GM04504 (cell line): ENCODE measurements around the gene CASP2.
"Not testable (repeated sequence)": the region's sequence is repeated elsewhere in the genome, so short reads cannot be mapped to it uniquely, and the experiment has no call there.

Experiments
- DNase-seq: peaks from one replicate; pipeline ENCODE4 v3.0.0-alpha.2; 2012; ENCODE audit warnings: low read depth

Gene CASP2

DNA sequence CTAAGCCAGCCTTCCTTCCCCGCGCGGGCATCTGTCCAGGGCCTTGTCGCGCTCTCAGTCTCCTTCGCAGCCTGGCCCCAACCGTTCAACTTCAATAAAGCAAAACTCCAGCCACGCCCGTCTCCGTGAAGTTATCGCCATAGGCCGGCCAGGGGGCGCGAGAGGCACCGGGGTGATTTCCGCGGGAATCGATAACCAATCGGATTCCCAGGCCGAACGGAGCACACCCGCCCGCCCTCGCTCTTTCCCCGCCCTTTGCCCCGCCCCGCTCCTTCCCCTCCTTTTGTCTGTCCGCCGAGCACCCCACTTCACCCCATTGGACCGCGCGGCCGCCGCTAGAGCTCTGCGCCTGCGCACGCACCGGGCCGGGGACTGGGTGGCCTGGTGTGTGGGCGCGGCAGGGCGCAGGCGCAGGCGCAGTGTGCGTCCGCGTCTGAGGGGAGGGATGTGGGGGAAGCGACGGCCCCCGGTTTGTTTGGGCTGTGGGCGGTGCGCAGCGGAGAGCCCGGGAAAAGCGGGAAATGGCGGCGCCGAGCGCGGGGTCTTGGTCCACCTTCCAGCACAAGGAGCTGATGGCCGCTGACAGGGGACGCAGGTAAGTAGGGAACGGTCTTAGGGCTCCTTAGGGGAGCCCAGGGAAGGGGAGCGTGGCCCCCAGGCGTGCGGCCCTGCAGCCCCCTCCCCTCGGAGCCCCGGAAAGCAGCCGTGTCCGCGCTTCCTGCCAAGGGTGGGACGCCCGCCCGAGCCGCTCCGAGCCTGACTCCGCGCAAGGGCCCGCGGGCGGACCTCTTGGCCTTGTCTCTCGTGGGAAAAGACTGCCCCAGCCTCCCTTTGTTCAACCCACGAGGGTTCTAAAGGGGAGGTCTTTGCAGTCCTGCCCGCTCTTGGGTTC is at the start of gene CASP2:
TSS of gene CASP2 (plus strand) at position 417 of the 892 bp plus-strand sequence. CDS start at position 522, 105 bp downstream.
- DNase-seq, result peak; percentile 94

DNA sequence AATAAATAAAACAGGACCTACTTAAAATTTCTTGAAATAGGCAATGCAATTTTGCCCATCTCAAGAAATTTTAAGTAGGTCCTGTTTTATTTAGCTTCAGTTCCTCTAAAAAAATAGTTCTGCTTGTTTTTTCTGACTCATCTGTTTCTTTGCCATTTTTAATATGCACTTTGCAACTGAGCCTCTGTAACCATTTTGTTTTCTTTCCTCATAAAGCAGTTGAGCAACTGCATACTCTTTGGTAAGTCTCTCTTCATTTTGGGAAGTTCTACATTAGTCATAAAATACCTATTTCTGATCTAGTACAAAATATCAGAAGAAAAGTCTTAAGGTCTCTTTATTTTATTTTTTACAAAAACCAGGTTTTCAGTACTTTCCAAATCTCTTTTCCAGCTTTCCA is 48.3 kb upstream of the CASP2 start:
- no peak for DNase-seq

DNA sequence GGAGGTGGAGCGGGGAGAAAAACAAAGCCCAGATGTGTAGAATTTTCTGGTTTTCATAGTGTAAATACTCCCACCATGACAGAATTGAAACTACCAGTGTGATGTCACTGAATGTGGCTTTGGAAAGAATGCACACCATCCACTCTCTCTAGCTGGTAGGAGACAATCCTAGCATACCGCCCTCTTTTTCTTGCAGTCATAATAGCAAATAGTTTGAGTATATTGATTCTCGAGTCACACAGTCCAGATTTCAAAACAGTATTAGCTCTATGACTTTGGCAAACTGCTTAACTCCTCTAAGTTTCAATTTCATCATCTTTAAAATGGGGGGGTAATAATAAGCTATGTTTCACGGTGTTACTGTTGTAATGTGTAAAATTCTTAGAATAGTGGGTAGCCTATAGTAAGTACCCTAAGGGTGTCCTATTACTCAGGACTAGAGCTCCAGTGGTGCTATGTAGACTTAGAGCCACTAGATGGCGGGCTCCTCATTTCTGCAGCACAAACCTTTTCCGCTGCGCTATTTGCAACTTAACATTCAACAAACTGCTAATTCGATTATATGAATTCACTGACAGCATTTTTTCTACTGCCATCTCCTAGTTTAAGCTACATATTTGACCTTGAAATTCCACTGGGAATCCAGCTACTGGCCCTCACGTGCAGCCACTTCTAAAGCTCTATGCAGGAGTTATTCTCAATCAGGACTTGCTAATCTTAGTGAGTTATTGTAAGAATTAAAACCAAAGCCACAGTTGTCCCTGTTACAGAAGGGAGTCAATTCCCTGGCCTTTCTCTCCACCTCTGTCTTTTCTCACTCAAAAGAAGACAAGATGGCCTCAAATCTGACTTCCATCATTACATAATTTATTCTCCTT is 47.6 kb upstream of the CASP2 start:
- DNase-seq, result peak; percentile 51

DNA sequence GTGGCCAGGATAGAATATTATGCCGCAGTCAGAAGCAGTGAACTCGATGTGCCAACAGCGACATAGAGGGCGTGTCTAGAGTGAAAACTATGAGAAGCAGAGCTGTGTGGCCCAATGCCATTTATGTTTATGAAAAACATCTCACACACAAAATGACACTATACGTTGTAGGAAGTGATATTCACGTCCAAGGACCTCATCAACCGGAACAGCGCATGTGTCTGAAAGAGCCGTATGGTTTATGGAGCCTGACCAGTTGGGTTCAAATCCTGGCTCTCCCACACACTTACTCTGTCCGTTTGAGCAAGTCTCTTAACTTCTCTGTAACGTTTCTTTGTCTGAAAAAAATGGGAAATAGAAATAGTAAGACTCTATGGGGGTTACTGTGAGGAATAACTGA is 45.8 kb upstream of the CASP2 start:
- no peak for DNase-seq

DNA sequence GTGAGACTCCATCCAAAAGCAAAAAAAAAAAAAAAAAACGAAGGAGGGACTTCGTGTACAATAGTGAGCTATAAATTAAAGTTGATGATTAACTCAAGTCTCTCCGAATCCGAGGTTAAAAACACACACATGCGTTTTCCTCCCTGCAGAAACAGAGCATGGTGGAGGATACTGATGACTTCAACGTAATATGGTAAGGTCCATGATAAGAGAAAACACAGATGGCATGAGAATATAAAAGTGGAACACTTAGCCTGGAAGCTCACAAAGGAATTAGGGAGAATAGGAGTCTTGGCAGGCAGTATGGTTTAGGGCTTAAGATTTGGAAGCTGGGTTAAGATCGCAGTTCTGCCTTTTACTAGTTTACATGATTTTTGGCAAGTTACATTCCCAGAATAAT is 45.0 kb upstream of the CASP2 start:
- no peak for DNase-seq

DNA sequence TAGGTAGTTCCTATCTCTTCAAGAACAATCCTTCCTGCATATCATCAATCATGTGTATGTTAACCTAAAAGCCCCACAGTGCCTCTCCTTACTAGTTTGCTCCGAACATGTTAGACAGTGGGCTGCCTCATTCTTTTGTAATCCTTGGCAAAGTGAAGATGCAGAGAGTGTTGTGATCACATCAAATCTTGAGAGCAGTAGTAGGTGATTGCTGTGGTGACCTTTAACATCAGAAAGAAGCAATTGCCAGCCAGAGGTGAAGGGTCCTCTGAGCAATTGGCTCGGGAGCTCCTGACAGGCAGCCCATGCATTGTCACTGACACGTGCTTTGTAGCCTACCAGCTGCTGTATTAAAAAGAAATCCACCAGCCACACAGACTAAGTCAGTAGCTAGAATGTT is 44.5 kb upstream of the CASP2 start:
- no peak for DNase-seq

DNA sequence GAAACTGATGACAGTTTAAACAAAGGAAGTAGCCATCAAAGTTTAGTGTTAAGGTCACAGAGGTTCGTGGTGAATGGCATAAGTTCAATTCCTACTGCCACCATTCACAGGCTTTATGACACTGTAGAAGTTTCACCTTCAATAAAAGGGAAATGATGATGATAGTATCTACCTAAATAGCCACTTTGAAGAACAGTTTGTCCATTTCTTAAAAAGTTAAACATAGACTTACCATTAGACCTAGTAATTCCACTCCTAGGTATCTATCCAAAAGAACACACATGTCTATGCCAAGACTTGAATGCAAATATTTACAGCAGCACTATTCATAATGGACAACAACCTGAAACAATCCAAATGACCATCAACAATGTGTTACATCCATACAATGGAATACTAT is 43.8 kb upstream of the CASP2 start:
- DNase-seq, result no peak

DNA sequence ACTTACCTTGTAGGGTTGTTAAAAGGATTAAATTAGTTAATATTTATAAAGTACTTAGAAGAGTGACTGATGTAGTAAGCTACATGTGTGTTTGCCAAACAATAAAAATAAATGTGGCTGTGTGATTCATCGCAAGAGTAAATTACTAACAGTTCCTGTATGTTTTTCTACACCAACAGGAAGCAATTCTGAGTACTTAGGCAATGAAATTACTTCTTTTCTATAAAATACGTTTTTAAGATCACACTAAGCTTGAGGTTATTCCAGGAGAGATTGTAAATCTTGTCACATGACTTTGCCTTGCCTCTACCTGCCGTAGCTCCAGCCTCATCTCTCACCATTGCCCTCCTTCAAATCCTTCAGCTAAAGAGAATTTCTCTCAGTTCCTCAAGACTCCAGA is 43.0 kb upstream of the CASP2 start:
- DNase-seq, result no peak

DNA sequence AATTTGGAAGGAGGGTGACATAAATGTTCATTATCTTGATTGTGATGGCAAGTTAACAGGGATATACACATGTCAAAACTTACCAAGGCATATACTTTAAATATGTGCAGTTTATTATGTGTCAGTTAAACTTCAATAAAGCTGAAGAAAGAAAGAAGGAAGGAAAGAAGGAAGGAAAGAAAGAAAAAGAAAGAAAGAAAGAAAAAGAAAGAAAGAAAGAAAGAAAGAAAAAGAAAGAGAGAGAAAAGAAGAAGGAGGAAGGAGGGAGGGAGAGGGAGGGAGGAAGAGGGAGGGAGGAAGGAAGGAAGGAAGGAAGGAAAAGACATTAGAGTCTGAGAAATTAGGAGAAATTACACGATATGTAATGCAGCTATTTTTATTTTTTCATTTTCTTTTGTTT is 40.8 kb upstream of the CASP2 start:
- no peak for DNase-seq

DNA sequence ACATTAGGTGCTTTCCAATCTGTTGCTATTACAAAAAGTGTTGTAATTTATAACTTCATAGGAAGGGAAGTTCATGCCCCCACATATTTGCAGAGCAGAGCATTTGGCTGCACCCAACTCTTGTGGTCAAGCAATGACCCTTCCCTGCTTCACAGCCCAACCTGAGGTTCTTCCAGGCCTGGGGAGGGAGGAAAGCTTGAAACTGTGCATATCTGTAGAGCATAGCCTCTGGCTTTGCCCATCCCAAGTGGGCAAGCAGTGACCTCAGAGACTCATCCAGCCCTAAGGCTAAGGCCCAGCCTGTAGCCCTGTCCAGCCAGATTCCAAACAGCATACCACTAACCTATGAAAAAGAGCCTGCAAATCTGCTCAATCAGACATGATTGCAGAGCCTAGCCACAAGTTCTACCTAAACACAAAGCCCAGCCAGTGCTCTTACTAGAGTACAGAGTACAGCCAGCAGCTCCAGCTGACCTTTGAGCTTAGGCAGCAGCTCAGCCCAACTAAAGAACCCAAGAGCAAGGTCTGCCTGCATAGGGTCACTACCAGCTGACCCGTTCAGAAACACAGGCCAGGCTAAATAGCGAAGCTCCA is 39.3 kb upstream of the CASP2 start:
- no peak for DNase-seq

DNA sequence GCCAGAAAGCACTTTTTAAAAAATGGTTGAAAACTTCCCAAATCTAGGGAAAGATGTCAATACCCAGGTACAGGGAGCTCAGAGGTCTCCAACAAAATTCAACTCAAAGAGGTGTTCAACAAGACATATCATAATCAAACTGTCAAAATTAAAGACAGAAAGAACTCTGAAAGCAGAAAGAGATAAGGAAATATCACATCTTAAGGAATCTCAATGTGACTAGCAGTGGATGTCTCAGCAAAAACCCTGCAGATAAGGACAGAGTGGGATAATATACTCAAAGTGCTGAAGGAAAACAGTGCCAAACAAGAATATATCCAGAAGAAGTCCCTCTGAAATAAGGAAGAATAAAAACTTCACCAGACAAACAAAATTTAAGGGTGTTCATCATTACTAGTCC is 38.0 kb upstream of the CASP2 start:
- DNase-seq, result no peak

DNA sequence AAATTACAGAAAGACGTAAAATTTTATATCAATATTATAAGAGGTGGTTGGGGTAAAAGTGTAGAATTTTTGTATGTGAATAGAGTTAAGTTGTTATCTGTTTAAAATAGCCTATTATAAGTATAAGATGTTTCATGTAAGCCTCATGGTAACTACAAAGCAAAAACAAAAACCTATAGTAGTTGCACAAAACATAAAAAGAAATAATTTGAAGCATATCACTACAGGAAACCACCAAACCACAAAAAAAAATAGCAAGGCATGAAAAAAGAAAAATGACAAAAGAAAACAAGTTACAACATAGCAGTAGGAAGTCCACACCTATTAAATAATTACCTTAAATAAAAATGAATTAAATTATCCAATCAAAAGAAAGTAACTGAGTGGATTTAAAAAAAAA is 37.3 kb upstream of the CASP2 start:
- no peak for DNase-seq

DNA sequence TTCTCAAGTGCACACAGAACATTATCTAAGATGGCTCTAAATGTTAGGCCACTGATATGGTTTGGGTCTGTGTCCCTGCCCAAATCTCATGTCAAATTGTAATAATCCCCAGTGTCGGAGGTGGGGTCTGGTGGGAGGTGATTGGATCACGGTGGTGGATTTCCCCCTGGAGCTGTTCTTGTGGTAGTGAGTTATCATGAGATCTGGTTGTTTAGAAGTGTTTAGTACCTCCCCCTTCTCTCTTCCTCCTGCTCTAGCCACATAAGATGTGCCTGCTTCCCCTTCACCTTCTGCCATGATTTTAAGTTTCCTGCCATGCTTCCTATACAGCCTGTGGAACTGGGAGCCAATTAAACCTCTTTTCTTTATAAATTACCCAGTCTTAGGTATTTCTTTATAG is 36.1 kb upstream of the CASP2 start:
- no peak for DNase-seq

DNA sequence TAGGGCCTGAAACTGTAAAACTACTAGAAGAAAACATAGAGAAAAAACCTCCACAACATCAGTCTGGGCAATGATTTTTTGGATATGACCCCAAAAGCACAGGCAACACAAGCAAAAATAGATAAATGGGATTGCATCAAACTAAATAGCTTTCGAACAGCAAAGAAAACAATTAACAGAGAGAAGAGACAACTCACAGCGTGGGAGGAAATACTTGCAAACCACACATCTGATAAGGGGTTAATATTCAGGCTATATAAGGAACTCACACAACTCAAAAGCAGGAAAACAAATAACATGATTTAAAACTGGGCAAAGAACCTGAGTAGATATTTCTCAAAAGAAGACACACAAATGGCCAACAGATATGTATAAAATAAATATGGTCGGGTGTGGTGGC is 32.6 kb upstream of the CASP2 start:
- DNase-seq, result no peak

DNA sequence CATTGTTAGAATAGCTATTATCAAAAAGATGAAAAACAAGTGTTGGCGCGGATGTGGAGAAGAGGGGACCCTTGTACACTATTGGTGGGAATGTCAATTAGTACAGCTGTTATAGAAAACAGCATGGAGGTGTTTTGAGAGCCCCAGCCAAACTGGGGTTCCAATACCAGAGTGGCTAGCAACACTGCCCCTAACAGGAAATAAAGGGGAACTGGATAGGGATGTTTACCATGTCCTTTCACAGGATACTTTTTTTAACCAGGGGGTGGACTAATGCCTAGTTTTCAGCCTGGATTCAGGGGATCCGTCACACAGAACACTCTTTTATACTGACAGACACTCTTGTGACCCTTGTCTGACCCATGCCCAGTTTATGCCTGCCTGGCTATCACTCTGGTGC is 31.8 kb upstream of the CASP2 start:
- DNase-seq, result no peak

DNA sequence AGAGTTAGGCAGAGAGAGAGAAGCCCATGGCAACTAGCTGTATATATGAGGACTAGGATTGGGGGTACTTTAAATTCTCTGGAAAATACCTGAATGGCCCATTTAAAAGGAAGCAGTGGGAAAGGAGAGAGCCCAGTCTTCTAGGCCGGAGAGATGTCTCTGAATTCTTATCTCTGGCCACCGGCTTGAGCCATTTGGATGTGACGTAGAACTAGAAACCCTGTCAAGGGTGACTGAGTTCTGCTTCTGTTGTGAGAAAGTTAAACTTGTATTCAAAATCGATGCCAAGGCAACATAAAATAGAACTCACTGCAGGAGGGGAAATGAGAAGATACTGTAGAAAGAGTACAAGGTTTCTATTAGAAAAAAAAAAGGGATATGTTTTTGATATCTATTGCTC is 31.2 kb upstream of the CASP2 start:
- DNase-seq, result no peak

DNA sequence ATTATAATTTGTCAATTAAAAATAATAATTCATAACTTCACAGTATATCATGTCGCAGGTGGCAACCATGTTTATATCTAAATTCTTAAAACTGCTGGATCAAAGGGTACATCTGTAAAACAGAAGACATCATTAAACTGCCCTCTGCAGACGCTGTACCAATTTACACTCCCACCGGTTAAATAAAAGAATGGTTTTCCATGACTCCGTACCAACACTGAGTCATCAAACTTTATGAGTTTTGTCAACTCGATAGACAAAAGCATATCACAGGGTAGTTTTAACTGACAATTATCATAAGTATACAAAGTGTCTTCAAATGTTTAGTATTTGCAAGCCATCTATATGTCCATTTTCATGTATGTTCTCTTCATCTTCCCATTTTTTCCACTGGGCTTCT is 30.6 kb upstream of the CASP2 start:
- no peak for DNase-seq

DNA sequence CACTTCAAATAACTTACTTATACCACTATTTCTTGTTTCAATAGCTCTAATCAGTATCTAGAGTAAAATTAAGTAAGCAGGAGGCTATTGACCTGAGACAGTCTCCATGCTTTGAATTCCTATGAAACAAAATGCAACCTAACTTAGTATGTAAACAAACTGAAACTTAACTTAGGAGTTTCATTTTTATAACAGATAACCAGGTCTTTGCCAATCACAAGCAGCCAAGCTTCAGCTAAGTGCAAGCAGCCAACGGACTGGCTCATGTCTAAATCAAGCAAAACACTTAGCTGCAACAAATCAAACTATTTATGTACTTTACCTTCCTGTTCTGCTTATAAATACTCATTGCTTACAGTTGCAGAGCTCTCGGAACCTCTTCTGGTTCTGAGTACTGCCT is 29.3 kb upstream of the CASP2 start:
- DNase-seq, result no peak

DNA sequence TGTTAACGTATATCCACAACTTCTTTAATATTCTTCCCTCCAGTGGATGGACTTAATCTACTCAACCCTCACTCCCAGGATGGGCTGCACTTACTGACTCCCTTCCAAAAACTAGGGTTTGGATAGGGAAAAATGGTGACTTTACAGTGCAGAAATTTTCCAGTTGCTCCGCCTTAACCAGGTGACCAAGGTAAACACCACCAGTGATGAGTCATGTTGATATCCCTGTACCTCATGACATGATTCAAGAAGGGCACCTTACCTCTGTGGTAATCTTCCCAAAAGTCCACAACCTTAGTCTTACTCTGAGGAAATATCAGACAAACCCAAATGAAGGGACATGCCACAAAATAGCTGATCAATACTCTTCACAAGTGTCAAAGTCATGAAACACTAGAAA is 28.4 kb upstream of the CASP2 start:
- DNase-seq, result no peak

DNA sequence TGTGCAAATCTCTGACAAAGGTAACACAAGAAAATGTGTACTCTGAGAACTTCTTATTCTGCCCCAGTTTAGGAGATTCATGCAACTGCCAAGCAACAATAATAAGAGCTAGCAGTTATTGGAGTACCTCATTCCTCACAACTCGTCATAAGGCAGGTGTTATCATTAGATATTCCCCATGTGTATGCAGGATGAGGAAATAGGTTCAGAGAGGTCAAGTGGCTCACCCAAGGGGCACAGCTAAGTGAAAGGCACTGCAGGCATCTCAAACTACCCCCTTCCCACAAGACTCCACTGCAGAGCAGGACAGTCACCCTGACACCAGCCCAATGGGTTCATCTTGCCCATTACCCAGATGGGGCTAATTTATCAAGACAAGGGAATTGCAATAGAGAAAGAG is 26.2 kb upstream of the CASP2 start:
- DNase-seq, result no peak

DNA sequence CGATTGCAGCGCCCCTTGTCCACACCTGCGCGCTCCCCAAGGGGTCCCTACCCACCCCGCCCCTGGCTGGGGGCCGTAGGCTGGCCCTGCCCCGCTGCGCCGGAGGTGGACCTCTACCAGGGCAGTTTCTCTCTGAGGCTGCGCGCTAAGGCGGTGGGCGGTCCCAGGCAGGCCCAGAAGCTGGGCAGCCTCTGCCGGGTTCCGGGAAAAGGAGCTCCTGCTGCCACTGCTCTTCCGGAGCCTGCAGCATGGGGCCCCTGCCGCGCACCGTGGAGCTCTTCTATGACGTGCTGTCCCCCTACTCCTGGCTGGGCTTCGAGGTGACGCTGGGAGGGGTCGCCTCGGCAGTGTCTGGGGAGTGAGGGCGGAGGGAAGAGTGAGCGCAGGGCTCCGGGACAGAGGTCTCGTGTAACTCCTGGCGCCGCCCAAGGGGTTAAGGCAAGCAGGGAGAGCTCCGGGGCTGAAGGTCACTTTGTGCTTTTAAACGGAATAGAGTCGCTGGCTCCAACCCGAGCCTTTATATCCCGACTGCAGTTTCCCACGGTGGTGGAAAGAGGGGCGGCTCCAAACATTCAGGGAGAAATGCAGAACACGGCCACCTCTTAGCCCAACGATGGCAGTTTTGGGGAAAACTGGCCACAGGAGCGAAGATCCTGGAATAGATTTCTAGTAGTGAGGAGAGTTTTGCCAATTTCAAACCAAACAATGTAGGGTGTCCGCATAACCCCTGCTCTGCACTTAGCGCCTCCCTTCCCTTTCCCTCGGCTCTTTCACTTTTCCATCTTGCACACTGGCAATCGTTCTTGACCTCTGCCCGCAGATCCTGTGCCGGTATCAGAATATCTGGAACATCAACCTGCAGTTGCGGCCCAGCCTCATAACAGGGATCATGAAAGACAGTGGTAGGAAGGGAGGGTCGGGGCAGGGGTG is 24.6 kb upstream of the CASP2 start, which contains the start of gene GSTK1:
TSS of gene GSTK1 (plus strand) at position 176 of the 930 bp plus-strand sequence. CDS start at position 249, 73 bp downstream.
- no peak for DNase-seq

DNA sequence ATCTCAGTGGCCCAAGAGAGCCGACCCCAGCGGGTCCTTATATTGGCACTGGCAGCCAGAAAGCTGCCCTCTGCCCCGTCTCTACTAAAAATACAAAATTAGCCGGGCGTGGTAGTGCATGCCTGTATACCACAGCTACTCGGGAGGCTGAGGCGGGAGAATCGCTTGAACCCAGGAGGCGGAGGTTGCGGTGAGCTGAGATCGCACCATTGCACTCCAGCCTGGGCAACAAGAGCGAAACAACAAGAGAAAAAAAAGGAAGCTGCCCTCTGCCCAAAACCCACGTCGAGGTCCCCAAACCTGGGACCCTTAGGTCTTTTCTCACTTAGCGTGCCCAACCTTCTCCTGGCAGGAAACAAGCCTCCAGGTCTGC is 24.0 kb upstream of the CASP2 start:
- DNase-seq, result not testable (repeated sequence)
